Measurements from ENCODE around the gene COMP. TPM values are rescaled to one million over a fixed set of nuclear protein-coding genes. Genes with fewer than 3 reads are reported as not detected.

COMP gene
- polyA plus RNA-seq, 1 experiment = 9.2 TPM

DNA sequence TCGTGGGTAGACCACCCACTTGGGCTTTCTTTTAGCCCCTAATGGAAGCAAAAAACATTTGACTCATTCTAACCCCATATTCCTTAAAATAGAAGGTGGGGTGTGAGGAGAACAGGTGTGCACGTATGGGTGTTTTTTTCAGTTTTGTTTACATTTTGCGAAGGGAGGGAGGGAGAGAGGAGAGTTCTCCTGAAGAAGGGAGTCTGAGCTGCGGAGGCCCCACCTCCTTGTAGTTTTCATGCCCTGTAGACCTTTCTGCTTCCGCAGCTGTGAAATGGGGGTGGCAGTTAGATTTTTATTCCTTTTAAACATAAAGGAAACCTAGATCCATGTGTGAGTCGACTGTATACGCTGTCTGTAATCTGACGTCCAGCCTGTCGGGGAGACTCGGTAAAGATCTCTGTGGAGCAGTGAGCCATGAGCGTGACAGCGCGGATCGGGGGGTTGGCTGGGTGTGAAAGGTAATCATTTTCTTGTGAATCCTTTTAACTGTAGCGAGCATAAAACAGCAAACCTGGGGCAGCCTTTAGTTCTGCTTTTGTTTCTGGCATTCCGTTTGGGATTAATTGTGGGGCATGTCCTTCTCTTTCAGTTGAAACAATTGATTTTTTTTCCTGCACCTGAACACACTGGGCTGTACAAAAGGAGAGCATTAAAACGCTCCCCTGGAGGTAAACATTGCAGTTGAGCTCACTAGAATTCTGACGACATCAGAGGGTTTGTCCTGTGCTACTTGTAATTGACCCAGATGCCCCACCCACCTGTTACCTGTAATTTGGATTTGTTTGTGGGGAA lies 42.9 kb upstream of the COMP start:
- POLR2A ChIA-PET = no interaction called here
- TF ChIP-seq, protein P1, sequence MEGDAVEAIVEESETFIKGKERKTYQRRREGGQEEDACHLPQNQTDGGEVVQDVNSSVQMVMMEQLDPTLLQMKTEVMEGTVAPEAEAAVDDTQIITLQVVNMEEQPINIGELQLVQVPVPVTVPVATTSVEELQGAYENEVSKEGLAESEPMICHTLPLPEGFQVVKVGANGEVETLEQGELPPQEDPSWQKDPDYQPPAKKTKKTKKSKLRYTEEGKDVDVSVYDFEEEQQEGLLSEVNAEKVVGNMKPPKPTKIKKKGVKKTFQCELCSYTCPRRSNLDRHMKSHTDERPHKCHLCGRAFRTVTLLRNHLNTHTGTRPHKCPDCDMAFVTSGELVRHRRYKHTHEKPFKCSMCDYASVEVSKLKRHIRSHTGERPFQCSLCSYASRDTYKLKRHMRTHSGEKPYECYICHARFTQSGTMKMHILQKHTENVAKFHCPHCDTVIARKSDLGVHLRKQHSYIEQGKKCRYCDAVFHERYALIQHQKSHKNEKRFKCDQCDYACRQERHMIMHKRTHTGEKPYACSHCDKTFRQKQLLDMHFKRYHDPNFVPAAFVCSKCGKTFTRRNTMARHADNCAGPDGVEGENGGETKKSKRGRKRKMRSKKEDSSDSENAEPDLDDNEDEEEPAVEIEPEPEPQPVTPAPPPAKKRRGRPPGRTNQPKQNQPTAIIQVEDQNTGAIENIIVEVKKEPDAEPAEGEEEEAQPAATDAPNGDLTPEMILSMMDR (IDR thresholded peaks at IDR 0.05; ENCODE audit: insufficient read depth, low read depth, low read length) = no peak

DNA sequence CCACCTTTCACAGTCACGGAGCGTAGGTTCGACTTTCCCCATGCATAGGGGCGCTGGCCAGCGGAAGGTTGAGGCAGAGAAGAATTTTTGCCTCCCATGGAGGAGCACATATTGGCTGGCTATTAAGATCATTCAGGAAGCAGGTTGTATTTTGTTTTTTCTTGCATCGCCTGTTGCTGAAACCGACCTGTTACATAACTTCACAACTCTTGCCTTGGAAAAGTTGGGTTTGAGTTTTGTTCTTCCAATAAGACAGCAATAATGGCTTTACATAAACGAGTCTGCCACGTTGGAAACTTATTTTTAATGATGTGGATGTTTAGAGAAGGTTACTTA lies 42.0 kb upstream of the COMP start:
- H3K4me3 ChIP-seq (ENCODE audit: low read depth, low read length) = peak overlapping the region; percentile 86
- no peak for DNase-seq (ENCODE audit: low read depth)
- ChIA-PET CTCF (interaction anchor here (0.9 to 2.4 kb wide), 5 partner anchors 7 to 245 kb away, joined by 3 to 23 read pairs (median 5); partner anchors contain the start of gene REX1BD), POLR2A (no interaction called here)
- TF ChIP-seq, protein P1 (IDR thresholded peaks at IDR 0.05; ENCODE audit: insufficient read depth, low read depth, low read length) = no peak
- H3K27me3 ChIP-seq (ENCODE audit: control insufficient read depth, insufficient read depth, low read length) = no peaks in the 10 kb centered on the region
- no peaks in the 10 kb centered on the region for H3K36me3 ChIP-seq (ENCODE audit: control insufficient read depth, insufficient read depth, low read length)

More for the DNA sequence above, 42.9 kb upstream of the COMP start:
- DNase-seq (ENCODE audit: low read depth) = no peak
- no peaks in the 10 kb centered on the region for H3K36me3 ChIP-seq (ENCODE audit: control insufficient read depth, insufficient read depth, low read length)
- CTCF ChIA-PET = interaction anchor here (0.6 to 6.2 kb wide), 4 partner anchors 14 to 240 kb away, joined by 4 to 47 read pairs (median 6); no protein-coding TSS in a partner anchor
- H3K4me3 ChIP-seq (ENCODE audit: low read depth, low read length) = peak overlapping the region; percentile 86
- H3K27me3 ChIP-seq (ENCODE audit: control insufficient read depth, insufficient read depth, low read length) = no peaks in the 10 kb centered on the region

DNA sequence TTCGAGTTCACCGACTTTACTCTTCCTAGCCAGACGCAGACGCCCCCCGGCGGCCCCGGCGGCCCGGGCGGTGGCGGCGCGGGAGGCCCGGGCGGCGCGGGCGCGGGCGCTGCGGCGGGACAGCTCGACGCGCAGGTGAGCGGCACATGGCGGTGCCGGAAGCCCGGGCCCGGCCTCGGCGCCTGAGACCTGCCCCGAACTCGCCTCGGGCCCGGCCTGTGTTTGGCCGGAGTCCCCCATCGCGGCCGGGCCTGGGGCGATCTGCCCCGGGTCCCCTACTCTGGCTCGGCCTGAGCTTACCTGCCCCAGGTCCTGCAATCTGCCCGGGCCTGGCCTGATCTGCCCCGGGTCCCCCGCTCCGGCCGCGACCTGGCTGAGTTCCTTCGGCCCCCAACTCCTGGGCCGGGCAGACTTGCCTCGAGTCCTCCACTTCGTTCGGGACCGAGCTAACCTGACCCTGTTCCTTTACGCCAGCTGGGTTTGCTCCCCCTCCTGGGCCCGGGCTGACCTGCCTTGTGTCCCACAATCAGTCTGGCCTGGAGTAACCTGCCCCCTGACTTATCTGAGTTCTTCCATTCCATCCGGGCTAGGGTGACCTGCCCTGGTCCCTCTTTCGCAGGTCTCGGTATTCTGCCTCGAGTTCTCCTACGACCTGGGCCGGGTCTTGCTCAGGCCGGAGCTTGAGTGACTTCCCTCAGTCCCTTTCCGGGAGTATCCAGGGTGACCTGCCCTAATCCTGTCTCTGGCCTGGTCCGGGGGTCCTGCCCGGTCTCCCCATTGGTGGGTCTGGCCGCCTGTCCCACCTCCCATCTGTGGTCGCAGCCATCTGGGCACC lies 41.4 kb upstream of the COMP start:
- ChIA-PET POLR2A (no interaction called here), CTCF (interaction anchor here (0.9 to 2.4 kb wide), 9 partner anchors 8 to 363 kb away, joined by 3 to 23 read pairs (median 4); partner anchors contain the start of genes KXD1 and REX1BD)
- Histone ChIP-seq H3K27me3 (ENCODE audit: control insufficient read depth, insufficient read depth, low read length) (no peaks in the 10 kb centered on the region), H3K4me3 (ENCODE audit: low read depth, low read length) (peak overlapping the region; percentile 86), H3K36me3 (ENCODE audit: control insufficient read depth, insufficient read depth, low read length) (no peaks in the 10 kb centered on the region)
- no peak for DNase-seq (ENCODE audit: low read depth)
- TF ChIP-seq, protein P1 (IDR thresholded peaks at IDR 0.05; ENCODE audit: insufficient read depth, low read depth, low read length) = peak; percentile 34

DNA sequence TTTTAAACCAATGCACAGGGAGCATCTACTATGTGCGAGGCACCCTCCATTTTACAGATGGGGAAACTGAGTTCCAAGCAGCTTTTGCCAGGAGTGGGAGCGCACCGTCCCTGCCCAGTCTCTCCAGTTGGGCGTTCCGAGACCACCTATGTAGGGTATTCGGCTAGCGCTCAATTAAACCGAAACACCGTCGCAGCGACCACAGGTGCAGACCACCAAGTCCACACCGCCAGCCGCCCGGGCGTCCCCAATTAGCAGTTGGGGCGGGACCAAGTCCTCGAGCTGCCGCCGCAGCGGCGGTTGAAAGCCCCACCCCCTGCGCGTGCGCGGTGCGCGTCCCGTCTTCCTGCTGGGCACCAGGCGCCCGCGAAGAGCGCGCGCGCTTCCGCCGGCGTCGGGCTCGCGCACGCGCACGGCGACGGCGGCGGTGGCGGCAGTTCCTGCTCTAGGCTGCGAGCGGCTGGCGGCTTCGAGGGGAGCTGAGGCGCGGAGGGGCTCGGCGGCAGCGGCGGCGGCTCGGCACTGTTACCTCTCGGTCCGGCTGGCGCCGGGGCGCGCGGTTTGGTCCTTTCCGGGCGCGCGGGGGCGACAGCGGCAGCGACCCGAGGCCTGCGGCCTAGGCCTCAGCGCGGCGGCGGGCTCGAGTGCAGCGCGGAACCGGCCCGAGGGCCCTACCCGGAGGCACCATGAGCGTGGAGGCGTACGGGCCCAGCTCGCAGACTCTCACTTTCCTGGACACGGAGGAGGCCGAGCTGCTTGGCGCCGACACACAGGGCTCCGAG lies 40.6 kb upstream of the COMP start, which contains the start of gene UPF1:
UPF1 (plus strand) TSS at position 436 of the 782 bp plus-strand sequence; CDS start at position 687, 251 bp downstream.
- no peaks in the 10 kb centered on the region for H3K36me3 ChIP-seq (ENCODE audit: control insufficient read depth, insufficient read depth, low read length)
- DNase-seq (ENCODE audit: low read depth) = peak; percentile 57
- no peaks in the 10 kb centered on the region for H3K27me3 ChIP-seq (ENCODE audit: control insufficient read depth, insufficient read depth, low read length)
- TF ChIP-seq, protein P1 (IDR thresholded peaks at IDR 0.05; ENCODE audit: insufficient read depth, low read depth, low read length) = no peak
- POLR2A ChIA-PET = no interaction called here
- CTCF ChIA-PET = interaction anchor here (0.9 to 2.4 kb wide), 8 partner anchors 9 to 362 kb away, joined by 3 to 23 read pairs (median 4); partner anchors contain the start of genes KXD1 and REX1BD
- H3K4me3 ChIP-seq (ENCODE audit: low read depth, low read length) = peak within 1 kb of the TSS; percentile 86
